ENCODE data around the gene PSME2. TPM values are rescaled to one million over a fixed set of nuclear protein-coding genes. Genes with fewer than 3 reads are reported as not detected.
A peak's percentile ranks its signal among the peaks of the same experiment; 100 is the strongest.

The PSME2 gene
- total RNA-seq, 1 experiment from 2014 or later = 126 TPM

- Histone ChIP-seq H3K4ac (ENCODE audit: low read depth, low read length) (no peak overlapping the region), H2AK5ac (ENCODE audit: insufficient read length, low read length) (no peak overlapping the region), H3K27me3 (ENCODE audit: insufficient read depth, low read length) (no peaks in the 10 kb centered on the region), H4K8ac (replicated peaks; ENCODE audit: insufficient read length, low read depth, low read length) (no peak overlapping the region), H3K4me2 (ENCODE audit: insufficient read depth, insufficient read length, low read length) (peak overlapping the region; percentile 76), H3K79me1 (ENCODE audit: insufficient read depth, low read depth, low read length, poor library complexity, severe bottlenecking) (no peaks in the 10 kb centered on the region), H2AFZ (ENCODE audit: low read length) (no peak overlapping the region), H2BK20ac (ENCODE audit: low read depth, low read length, poor library complexity, severe bottlenecking) (no peak overlapping the region), H2BK120ac (ENCODE audit: low read depth, low read length, poor library complexity, severe bottlenecking) (no peak overlapping the region), H3K9me3 (ENCODE audit: control insufficient read depth, low read depth, low read length) (no peaks in the 10 kb centered on the region), H3K9ac (ENCODE audit: extremely low read depth, insufficient read length, low read length) (peak overlapping the region; percentile 27), H3K23me2 (ENCODE audit: insufficient read length, low read depth, low read length, poor library complexity, severe bottlenecking) (peaks cover 13% of the 10 kb centered on the region), H4K20me1 (ENCODE audit: control insufficient read depth, insufficient read depth, insufficient read length) (no peaks in the 10 kb centered on the region), H3K18ac (ENCODE audit: insufficient read length, low read depth, low read length) (no peak overlapping the region), H3K56ac (ENCODE audit: insufficient read length, low read depth, low read length) (no peak overlapping the region), H4K5ac (ENCODE audit: insufficient read length, low read depth, low read length) (no peak overlapping the region), H2BK12ac (ENCODE audit: insufficient read length, low read depth, low read length) (no peak overlapping the region), H3K27ac (ENCODE audit: insufficient read length, low read depth, low read length) (no peak overlapping the region), H2BK5ac (ENCODE audit: insufficient read length, low read length) (no peak overlapping the region), H3K4me1 (ENCODE audit: insufficient read depth, low read length) (no peaks in the 10 kb centered on the region), H3K79me2 (ENCODE audit: insufficient read depth, low read length) (no peaks in the 10 kb centered on the region), H3K23ac (ENCODE audit: insufficient read length, low read depth, low read length) (no peak overlapping the region), H4K91ac (ENCODE audit: insufficient read length, low read depth, low read length) (no peak overlapping the region), H2BK15ac (ENCODE audit: low read depth, low read length) (no peak overlapping the region), H3K14ac (ENCODE audit: insufficient read depth, low read length) (no peak overlapping the region), H3T11ph (ENCODE audit: low read length) (no peak overlapping the region)
- peaks cover 5 to 29% (median 20%) of the 10 kb centered on the region in 3 experiments; a peak in 5 of 7 replicates for H3K36me3 Mint-ChIP-seq (ENCODE audit: insufficient read depth in 1 of 3, low read depth in 3 of 3)
- H3K27me3 Mint-ChIP-seq (ENCODE audit: low read depth) = peaks cover 3% of the 10 kb centered on the region; the same call in 1 of the 2 replicates
- DNase-seq = no peak
- WGBS (ENCODE audit: extremely low coverage, insufficient read length, low lambda C conversion rate) = no CpG with 5 or more reads among the region's 15 CpGs
- H3K27ac Mint-ChIP-seq = peak overlapping the region; percentile 93 to 100 (median 98); a peak in 4 of 7 replicates
- TF ChIP-seq CTCF (conservative IDR thresholded peaks at IDR 0.05) = no peak
- peak overlapping the region; percentile 93 to 95 for H3K4me3 Mint-ChIP-seq
- H3K4me1 Mint-ChIP-seq = peaks cover 17 to 18% of the 10 kb centered on the region in 2 experiments
- H3K9me3 Mint-ChIP-seq = no peaks in the 10 kb centered on the region; a peak in 1 of 5 replicates
Observed at GRCh38 chr14:24113379-24113800, 33.0 kb downstream of the PSME2 start.
